ENCODE results near the gene AIF1. TPM values are rescaled to one million over a fixed set of nuclear protein-coding genes. Genes with fewer than 3 reads are reported as not detected.

Gene AIF1
- total and polyA plus RNA-seq, 2 experiments from 2014 or later: 13.3 to 33.7 TPM

DNA sequence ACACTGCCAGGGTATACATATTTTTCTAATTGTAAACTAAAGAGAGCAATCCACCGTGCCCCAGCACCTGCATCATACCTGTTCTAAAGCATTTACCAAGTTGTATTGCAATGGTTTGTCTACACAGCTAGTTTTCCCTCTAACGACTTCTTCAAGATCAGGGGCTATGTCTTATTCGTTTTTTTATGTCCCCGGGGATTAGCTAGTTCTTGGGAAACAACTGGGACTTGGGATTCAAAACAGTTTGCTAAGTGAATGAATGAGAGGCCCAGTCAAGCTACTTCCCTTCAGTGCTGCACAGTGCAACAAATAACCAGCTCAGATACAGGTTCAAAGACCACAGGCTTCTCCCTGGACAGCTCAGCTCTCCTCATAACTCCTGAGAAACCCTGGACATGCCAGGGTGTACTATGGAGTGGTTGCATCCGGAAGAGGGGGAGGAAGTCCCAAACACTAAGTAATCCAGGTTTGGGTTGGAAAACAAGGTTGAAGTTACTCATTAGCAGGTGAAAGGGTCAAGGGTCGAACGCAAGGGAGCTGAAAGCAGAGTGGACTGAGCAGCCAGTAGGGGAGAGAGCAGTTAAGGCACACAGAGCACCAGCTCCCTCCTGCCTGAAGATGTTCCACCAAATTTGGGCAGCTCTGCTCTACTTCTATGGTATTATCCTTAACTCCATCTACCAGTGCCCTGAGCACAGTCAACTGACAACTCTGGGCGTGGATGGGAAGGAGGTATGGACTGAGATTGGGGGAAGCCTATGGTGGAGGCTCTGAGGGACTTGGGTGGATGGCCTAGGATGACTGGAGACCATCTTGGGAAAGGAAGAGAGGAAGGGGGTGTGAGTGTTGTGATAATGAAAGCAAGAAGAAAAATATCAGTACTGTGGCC lies 40.6 kb downstream of the AIF1 start, which contains the start of gene APOM:
TSS of gene APOM (plus strand) at position 546 of the 889 bp plus-strand sequence. CDS start at position 619, 73 bp downstream.
- TF ChIP-seq EZH2phosphoT487 (IDR thresholded peaks at IDR 0.05; ENCODE audit: unreplicated experiment) (no peak), CREB1 (CRISPR knock-in tag; IDR thresholded peaks at IDR 0.05; ENCODE audit: low read depth) (no peak), POLR2AphosphoS5 (IDR thresholded peaks at IDR 0.05; ENCODE audit: low read depth) (no peak), NANOG (IDR thresholded peaks at IDR 0.05; ENCODE audit: borderline replicate concordance) (no peak), EZH2 (IDR thresholded peaks at IDR 0.05; ENCODE audit: low read depth, unreplicated experiment) (no peak), STAT1 (IDR thresholded peaks at IDR 0.05; ENCODE audit: unreplicated experiment) (no peak), ZNF331 (CRISPR knock-in tag; IDR thresholded peaks at IDR 0.05; ENCODE audit: low read depth) (no peak)
- TF ChIP-seq, protein P1, sequence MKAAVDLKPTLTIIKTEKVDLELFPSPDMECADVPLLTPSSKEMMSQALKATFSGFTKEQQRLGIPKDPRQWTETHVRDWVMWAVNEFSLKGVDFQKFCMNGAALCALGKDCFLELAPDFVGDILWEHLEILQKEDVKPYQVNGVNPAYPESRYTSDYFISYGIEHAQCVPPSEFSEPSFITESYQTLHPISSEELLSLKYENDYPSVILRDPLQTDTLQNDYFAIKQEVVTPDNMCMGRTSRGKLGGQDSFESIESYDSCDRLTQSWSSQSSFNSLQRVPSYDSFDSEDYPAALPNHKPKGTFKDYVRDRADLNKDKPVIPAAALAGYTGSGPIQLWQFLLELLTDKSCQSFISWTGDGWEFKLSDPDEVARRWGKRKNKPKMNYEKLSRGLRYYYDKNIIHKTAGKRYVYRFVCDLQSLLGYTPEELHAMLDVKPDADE (IDR thresholded peaks at IDR 0.05): no peak
- TF ChIP-seq, protein P2, sequence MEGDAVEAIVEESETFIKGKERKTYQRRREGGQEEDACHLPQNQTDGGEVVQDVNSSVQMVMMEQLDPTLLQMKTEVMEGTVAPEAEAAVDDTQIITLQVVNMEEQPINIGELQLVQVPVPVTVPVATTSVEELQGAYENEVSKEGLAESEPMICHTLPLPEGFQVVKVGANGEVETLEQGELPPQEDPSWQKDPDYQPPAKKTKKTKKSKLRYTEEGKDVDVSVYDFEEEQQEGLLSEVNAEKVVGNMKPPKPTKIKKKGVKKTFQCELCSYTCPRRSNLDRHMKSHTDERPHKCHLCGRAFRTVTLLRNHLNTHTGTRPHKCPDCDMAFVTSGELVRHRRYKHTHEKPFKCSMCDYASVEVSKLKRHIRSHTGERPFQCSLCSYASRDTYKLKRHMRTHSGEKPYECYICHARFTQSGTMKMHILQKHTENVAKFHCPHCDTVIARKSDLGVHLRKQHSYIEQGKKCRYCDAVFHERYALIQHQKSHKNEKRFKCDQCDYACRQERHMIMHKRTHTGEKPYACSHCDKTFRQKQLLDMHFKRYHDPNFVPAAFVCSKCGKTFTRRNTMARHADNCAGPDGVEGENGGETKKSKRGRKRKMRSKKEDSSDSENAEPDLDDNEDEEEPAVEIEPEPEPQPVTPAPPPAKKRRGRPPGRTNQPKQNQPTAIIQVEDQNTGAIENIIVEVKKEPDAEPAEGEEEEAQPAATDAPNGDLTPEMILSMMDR (conservative IDR thresholded peaks at IDR 0.05; ENCODE audit: low read depth in 2 of 2): no peak
- TF ChIP-seq, protein P3, sequence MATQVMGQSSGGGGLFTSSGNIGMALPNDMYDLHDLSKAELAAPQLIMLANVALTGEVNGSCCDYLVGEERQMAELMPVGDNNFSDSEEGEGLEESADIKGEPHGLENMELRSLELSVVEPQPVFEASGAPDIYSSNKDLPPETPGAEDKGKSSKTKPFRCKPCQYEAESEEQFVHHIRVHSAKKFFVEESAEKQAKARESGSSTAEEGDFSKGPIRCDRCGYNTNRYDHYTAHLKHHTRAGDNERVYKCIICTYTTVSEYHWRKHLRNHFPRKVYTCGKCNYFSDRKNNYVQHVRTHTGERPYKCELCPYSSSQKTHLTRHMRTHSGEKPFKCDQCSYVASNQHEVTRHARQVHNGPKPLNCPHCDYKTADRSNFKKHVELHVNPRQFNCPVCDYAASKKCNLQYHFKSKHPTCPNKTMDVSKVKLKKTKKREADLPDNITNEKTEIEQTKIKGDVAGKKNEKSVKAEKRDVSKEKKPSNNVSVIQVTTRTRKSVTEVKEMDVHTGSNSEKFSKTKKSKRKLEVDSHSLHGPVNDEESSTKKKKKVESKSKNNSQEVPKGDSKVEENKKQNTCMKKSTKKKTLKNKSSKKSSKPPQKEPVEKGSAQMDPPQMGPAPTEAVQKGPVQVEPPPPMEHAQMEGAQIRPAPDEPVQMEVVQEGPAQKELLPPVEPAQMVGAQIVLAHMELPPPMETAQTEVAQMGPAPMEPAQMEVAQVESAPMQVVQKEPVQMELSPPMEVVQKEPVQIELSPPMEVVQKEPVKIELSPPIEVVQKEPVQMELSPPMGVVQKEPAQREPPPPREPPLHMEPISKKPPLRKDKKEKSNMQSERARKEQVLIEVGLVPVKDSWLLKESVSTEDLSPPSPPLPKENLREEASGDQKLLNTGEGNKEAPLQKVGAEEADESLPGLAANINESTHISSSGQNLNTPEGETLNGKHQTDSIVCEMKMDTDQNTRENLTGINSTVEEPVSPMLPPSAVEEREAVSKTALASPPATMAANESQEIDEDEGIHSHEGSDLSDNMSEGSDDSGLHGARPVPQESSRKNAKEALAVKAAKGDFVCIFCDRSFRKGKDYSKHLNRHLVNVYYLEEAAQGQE (IDR thresholded peaks at IDR 0.05; ENCODE audit: unreplicated experiment): no peak
- Mint-ChIP-seq H3K27me3 (ENCODE audit: insufficient read depth, low read depth, poor library complexity) (peaks cover 30% of the 10 kb centered on the region), H3K4me3 (no peak within 1 kb of the TSS; the same call in 2 of the 3 replicates), H3K4me1 (peaks cover 35% of the 10 kb centered on the region; the same call in 2 of the 3 replicates), H3K36me3 (ENCODE audit: low read depth) (peaks cover 20% of the 10 kb centered on the region), H3K9me3 (no peaks in the 10 kb centered on the region), H3K27ac (no peak within 1 kb of the TSS)
- H3K36me3 ChIP-seq (ENCODE audit: insufficient read depth): peaks cover 4% of the 10 kb centered on the region; the same call in 1 of the 2 replicates
- H3K9me2 ChIP-seq (ENCODE audit: insufficient read depth): no peaks in the 10 kb centered on the region
- H3K27ac ChIP-seq (ENCODE audit: low read depth): no peak within 1 kb of the TSS
- H2AFZ ChIP-seq: no peak within 1 kb of the TSS
- no peak for DNase-seq (ENCODE audit: low spot score)
- ATAC-seq: no peak
- no peak within 1 kb of the TSS for H3K4me3 ChIP-seq
- no peaks in the 10 kb centered on the region for H3K27me3 ChIP-seq (ENCODE audit: insufficient read depth)
- peaks cover 21% of the 10 kb centered on the region for H3F3A ChIP-seq (replicated peaks; ENCODE audit: low read depth)
- H4K20me1 ChIP-seq (replicated peaks; ENCODE audit: insufficient read depth): peaks cover 6% of the 10 kb centered on the region; the same call in 1 of the 2 replicates
- peaks cover 37% of the 10 kb centered on the region for H3K79me2 ChIP-seq (replicated peaks; ENCODE audit: insufficient read depth)
- no peak within 1 kb of the TSS for H3K4me2 ChIP-seq
- peaks cover 17% of the 10 kb centered on the region for H3K4me1 ChIP-seq (ENCODE audit: insufficient read depth)
